Stimulated activated naive CD8-positive, alpha-beta T cell treated with anti-CD3 and anti-CD28 coated beads, Interleukin-15, Interleukin-2, amounts not matched to agents 100 U/mL and 50 U/mL, for 24 hours (primary cell): Measurements from ENCODE around the gene CDH3.

ENCODE experiments used
- ATAC-seq: fragments of 150-1000 bp; cut with Tn5 transposase; one replicate; pipeline ENCODE4 v1.10.0; 2021
- DNase-seq: peaks from one replicate; pipeline ENCODE4 v3.0.0; 2021

CDH3 gene

GRCh38 chr16:68737730-68738629, 92.9 kb downstream of the CDH3 start:
- DNase-seq (no peak), ATAC-seq (no peak)

- ATAC-seq (no peak), DNase-seq (no peak)
Observed at GRCh38 chr16:68739964-68740627, 95.0 kb downstream of the CDH3 start.

GRCh38 chr16:68740628-68741346, 95.7 kb downstream of the CDH3 start:
- no peak for DNase-seq
- ATAC-seq = no peak

GRCh38 chr16:68743664-68744063, 98.6 kb downstream of the CDH3 start:
- no peak for DNase-seq
- no peak for ATAC-seq

GRCh38 chr16:68744744-68745280, 99.7 kb downstream of the CDH3 start:
- no peak for DNase-seq
- ATAC-seq = no peak

GRCh38 chr16:68746951-68747350, 101.8 kb downstream of the CDH3 start:
- ATAC-seq = no peak
- DNase-seq = no peak

- ATAC-seq = no peak
Observed at GRCh38 chr16:68749432-68749831, 104.3 kb downstream of the CDH3 start.

More at GRCh38 chr16:68749432-68749831, 104.3 kb downstream of the CDH3 start:
- DNase-seq = no peak
